Endothelial cell of umbilical vein (primary cell): ENCODE measurements around the gene INTS6.

Experiments used
- CTCF ChIP-seq, 2 donors: IDR thresholded peaks; 1 replicate in 1 of 2; 2 replicates in 1 of 2; pipeline ENCODE4 v1.5.1; 2011; ENCODE audit warnings: low read length in 2 of 2, mild to moderate bottlenecking in 2 of 2, moderate library complexity in 2 of 2, control low read depth in 1 of 2, inconsistent platforms in 1 of 2, low read depth in 1 of 2; ENCODE audit not compliant: insufficient read depth in 1 of 2; ENCODE audit errors: extremely low read depth in 1 of 2
- EZH2 ChIP-seq: IDR thresholded peaks from 2 replicates; pipeline ENCODE4 v1.6.1; 2012; ENCODE audit warnings: borderline replicate concordance, low read depth, mild to moderate bottlenecking, moderate library complexity, low read length, inconsistent platforms; ENCODE audit not compliant: severe bottlenecking
- MAX ChIP-seq: IDR thresholded peaks from 2 replicates; pipeline ENCODE4 v1.6.1; 2011; ENCODE audit not compliant: insufficient read depth, insufficient read length
- MYC ChIP-seq: IDR thresholded peaks from one replicate; pipeline ENCODE4 v1.6.1; 2011; ENCODE audit warnings: mild to moderate bottlenecking, low read depth, low read length
- POLR2A ChIP-seq: IDR thresholded peaks from 2 replicates; pipeline ENCODE4 v1.6.1; 2012; ENCODE audit warnings: low read depth, mild to moderate bottlenecking, control low read depth, low read length
- POLR2AphosphoS5 ChIP-seq: IDR thresholded peaks from 2 replicates; pipeline ENCODE4 v1.6.1; 2012; ENCODE audit warnings: low read depth, mild to moderate bottlenecking, control low read depth, low read length, moderate library complexity; ENCODE audit not compliant: insufficient read depth

- TF ChIP-seq CTCF (IDR thresholded peaks at IDR 0.05; ENCODE audit: extremely low read depth in 1 of 2, insufficient read depth in 1 of 2, low read depth in 1 of 2, low read length in 2 of 2) (no peak), MYC (no peak), MAX (no peak), EZH2 (no peak), POLR2AphosphoS5 (no peak), POLR2A (no peak)
Measured at GRCh38 chr13:51479199-51479523, 26.3 kb upstream of the INTS6 start.
